GM19023 (cell line): ENCODE results near the gene FAM210A.
"Not testable (repeated sequence)": the region's sequence is repeated elsewhere in the genome, so short reads cannot be mapped to it uniquely, and the experiment has no call there.

Experiments
- ATAC-seq: cut with Tn5 transposase; IDR thresholded peaks from one replicate; pipeline ENCODE4 v1.9.1; 2021; ENCODE audit warnings: mild to moderate bottlenecking, moderate library complexity; ENCODE audit not compliant: unreplicated experiment

Gene FAM210A

GRCh38 chr18:13710414-13710831, 15.9 kb downstream of the FAM210A start:
- ATAC-seq = no peak

GRCh38 chr18:13703899-13704298, 22.5 kb downstream of the FAM210A start:
- ATAC-seq = no peak

- ATAC-seq = no peak
Measured at GRCh38 chr18:13700153-13700552, 26.2 kb downstream of the FAM210A start.

- no peak for ATAC-seq
Measured at GRCh38 chr18:13696961-13697360, 29.4 kb downstream of the FAM210A start.

GRCh38 chr18:13695337-13695736, 31.0 kb downstream of the FAM210A start:
- ATAC-seq = not testable (repeated sequence)

- ATAC-seq = not testable (repeated sequence)
Measured at GRCh38 chr18:13690060-13690459, 36.3 kb downstream of the FAM210A start.

- no peak for ATAC-seq
Measured at GRCh38 chr18:13688191-13689136, 37.9 kb downstream of the FAM210A start.

GRCh38 chr18:13684546-13684945, 41.8 kb downstream of the FAM210A start:
- ATAC-seq = no peak

- no peak for ATAC-seq
Measured at GRCh38 chr18:13681701-13682100, 44.7 kb downstream of the FAM210A start.

- no peak for ATAC-seq
Measured at GRCh38 chr18:13680612-13681011, 45.7 kb downstream of the FAM210A start.

- ATAC-seq = not testable (repeated sequence)
Measured at GRCh38 chr18:13677350-13677749, 49.0 kb downstream of the FAM210A start.

GRCh38 chr18:13676471-13676870, 49.9 kb downstream of the FAM210A start:
- no peak for ATAC-seq

GRCh38 chr18:13672657-13673056, 53.7 kb downstream of the FAM210A start:
- ATAC-seq = no peak

GRCh38 chr18:13661779-13662256, 64.5 kb downstream of the FAM210A start:
- ATAC-seq = no peak

- ATAC-seq = no peak
Measured at GRCh38 chr18:13661051-13661778, 65.1 kb downstream of the FAM210A start.

GRCh38 chr18:13660510-13660909, 65.8 kb downstream of the FAM210A start:
- ATAC-seq = no peak

- no peak for ATAC-seq
Measured at GRCh38 chr18:13658436-13659204, 67.7 kb downstream of the FAM210A start.

GRCh38 chr18:13657974-13658373, 68.4 kb downstream of the FAM210A start:
- ATAC-seq = no peak

- no peak for ATAC-seq
Measured at GRCh38 chr18:13653746-13654433, 72.5 kb downstream of the FAM210A start.
